AG20443 (cell line): ENCODE measurements around the gene RABGGTB.
"Not testable (repeated sequence)": the region's sequence is repeated elsewhere in the genome, so short reads cannot be mapped to it uniquely, and the experiment has no call there.

Source experiments
- DNase-seq: peaks from one replicate; pipeline ENCODE4 v3.0.0; 2012; ENCODE audit warnings: low spot score, mixed read lengths

The RABGGTB gene

GRCh38 chr1:75785983-75786853 lies at the start of gene RABGGTB:
TSS of gene RABGGTB (plus strand) at chr1:75786256. CDS start at chr1:75786272, 16 bp downstream.
- peak; percentile 99 for DNase-seq

- no peak for DNase-seq
Measured at GRCh38 chr1:75742047-75742625, 43.9 kb upstream of the RABGGTB start.

- no peak for DNase-seq
Measured at GRCh38 chr1:75745276-75745675, 40.8 kb upstream of the RABGGTB start.

- not testable (repeated sequence) for DNase-seq
Measured at GRCh38 chr1:75757210-75757609, 28.8 kb upstream of the RABGGTB start.

- not testable (repeated sequence) for DNase-seq
Measured at GRCh38 chr1:75758543-75758942, 27.5 kb upstream of the RABGGTB start.

DNA sequence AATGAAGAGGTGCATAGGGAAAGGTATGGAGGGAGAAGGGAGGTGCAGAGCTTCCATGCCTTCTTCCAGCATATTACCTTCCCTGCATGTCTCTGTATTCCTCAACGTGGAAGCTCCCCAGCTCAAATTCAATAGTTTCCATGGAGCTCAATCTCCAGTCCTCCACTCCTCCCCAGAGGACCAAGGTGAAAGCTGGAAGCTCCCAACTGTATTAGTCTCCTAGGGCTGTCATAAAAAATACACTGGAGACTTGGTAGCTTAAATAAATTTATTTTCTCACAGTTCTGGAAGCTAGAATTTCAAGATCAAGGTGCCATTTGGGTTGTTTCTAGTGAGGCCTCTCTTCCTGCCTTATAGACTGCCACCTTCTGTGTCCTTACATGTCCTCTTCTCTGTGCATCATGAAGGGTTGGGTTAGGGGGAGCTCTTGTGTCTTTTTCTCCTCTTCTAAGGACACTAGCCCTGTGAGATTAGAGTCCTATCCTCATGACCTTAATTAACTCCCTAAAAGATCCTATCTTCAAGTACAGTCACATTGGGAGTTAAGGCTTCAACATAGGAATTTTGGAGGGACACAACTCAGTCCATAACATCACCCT lies 21.9 kb upstream of the RABGGTB start:
- DNase-seq: no peak

- peak; percentile 63 for DNase-seq
Measured at GRCh38 chr1:75765697-75766355, 20.2 kb upstream of the RABGGTB start.

DNA sequence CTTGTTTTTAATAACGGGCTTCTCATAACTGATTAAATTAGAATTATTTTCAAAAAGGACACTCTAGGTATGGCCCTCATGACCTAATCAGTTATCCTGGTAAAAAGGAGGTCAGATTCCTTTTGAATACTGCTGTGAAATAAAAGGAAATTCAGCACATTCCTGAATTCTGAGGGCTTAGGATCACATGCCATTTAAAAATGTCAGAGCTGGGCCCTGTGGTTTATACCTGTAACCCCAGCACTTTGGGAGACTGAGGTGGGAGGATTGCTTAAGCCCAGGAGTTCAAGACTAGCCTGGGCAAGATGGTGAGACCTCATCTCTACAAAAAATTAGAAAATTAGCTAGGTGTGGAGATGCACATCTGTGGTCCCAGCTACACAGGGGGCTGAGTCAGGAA lies 18.0 kb upstream of the RABGGTB start:
- no peak for DNase-seq

DNA sequence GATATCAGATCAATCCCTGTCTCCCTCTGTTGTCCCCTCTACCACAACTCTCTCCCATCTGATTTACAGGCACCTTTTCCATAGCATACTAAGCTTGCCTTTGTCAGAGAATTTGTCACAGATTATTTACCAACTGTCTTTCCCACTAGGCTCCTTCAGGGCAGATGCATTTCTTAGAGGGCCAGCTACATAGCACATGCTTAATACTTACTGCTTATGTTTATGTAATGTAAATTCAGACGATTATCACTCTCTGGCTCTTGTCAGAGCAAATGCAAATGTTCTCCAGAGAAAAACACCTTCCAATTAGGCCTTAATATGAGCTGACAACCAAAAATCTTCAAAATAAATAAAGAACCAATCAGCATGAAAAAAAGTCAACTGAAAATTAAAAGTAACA lies 15.3 kb upstream of the RABGGTB start:
- DNase-seq: no peak

GRCh38 chr1:75771978-75772377 lies 14.1 kb upstream of the RABGGTB start:
- DNase-seq: no peak

DNA sequence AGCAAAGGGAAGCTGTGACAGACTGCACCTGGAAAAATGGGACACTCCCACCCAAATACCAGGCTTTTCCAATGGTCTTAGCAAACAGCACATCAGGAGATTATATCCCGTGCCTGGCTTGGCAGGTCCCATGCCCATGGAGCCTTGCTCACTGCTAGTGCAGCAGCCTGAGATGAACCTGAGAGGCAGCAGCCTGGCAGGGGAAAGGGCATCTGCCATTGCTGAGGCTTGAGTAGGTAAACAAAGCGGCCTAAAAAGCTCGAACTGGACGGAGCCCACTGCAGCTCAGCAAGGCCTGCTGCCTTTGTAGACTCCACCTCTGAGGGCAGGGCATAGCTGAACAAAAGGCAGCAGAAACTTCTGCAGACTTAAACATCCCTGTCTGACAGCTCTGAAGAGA lies 8.2 kb upstream of the RABGGTB start:
- not testable (repeated sequence) for DNase-seq

DNA sequence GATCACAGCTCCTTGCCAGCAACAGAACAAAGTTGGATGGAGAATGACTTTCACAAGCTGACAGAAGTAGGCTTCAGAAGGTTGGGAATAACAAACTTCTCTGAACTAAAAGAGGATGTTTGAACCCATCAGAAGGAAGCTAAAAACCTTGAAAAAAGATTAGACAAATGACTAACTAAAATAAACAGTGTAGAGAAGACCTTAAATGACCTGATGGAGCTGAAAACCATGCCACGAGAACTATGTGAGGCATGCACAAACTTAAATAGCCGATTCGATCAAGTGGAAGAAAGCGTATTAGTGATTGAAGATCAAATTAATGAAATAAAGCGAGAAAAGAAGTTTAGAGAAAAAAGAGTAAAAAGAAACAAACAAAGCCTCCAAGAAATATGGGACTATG lies 7.4 kb upstream of the RABGGTB start:
- not testable (repeated sequence) for DNase-seq

DNA sequence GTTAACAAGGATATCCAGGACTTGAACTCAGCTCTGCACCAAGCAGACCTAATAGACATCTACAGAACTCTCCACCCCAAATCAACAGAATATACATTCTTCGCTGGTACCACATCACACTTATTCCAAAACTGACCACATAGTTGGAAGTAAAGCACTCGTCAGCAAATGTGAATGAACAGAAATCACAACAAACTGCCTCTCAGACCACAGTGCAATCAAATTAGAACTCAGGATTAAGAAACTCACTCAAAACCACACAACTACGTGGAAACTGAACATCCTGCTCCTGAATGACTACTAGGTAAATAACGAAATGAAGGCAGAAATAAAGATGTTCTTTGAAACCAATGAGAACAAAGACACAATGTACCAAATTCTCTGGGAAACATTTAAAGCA lies 5.9 kb upstream of the RABGGTB start:
- not testable (repeated sequence) for DNase-seq

DNA sequence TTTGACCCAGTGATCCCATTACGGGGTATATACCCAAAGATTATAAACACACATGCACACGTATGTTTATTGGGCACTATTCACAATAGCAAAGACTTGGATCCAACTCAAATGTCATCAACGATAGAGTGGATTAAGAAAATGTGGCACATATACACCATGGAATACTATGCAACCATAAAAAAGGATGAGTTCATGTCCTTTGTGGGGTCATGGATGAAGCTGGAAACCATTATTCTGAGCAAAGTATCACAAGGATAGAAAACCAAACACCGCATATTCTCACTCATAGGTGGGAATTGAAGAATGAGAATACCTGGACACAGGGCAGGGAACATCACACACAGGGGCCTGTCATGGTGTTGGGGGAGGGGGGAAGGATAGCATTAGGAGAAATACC lies 2.1 kb upstream of the RABGGTB start:
- not testable (repeated sequence) for DNase-seq

- no peak for DNase-seq
Measured at GRCh38 chr1:75785320-75785982, 605 bp upstream of the RABGGTB start.

DNA sequence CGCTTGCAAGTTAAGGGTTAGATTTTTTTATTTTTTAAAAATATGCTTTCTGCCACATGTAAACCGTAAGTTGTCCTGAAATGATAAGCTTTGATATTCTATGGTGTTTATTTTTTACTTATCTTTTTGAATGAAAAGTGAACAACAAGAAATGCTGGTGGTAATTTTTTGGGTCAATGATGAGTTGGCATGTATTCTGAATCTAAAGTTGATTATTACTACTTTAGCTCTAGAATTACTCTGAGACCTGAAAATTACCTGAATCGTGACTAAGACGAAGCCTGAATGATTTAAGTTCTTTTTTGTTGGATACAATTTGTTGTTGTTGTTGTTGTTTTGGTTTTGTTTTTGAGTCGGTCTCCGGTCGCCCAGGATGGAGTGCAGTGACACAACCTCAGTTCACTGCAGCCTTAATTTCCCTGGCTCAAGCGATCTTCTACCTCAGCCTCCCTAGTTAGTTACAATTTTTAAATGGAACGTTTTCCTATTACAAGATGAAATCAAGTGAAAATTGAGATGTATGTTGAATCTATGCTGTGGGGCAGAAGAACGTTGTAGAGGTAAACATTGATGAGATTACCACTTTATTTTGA lies 941 bp downstream of the RABGGTB start:
- DNase-seq: no peak

- no peak for DNase-seq
Measured at GRCh38 chr1:75787524-75787923, 1.5 kb downstream of the RABGGTB start.

DNA sequence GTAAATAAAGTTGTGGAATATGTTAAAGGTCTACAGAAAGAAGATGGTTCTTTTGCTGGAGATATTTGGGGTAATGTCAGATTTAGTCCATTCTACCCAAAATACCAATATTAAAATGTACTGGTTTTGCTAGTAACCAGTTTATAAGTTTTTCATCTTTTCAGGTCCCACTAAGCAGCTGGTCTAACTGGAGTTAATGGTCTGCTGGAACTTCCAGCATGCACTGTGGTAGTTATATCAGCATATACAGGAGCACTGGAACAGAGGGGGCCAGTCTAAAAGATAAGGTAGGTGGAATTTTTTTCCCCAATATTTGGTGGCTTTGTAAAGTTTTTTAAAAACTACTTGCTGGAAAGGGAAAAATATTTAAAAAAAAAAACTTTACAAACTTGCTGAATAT lies 3.9 kb downstream of the RABGGTB start:
- DNase-seq: no peak

DNA sequence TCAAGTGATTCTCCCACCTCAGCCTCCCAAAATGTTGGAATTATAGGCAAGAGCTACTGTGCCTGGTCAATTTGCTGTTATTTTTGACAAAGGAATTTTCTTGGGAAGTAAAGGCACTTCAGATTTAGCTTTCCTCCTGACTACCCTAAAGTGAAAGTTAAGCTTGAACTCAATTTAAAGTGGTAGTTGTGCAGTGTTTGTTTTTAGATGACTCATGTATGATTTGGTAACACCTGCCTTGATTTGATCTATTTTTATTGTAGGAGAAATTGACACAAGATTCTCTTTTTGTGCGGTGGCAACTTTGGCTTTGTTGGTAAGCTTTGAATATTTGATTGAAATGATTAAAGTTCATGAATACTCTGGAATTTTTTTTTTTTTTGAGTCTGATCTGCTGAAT lies 5.0 kb downstream of the RABGGTB start:
- no peak for DNase-seq

DNA sequence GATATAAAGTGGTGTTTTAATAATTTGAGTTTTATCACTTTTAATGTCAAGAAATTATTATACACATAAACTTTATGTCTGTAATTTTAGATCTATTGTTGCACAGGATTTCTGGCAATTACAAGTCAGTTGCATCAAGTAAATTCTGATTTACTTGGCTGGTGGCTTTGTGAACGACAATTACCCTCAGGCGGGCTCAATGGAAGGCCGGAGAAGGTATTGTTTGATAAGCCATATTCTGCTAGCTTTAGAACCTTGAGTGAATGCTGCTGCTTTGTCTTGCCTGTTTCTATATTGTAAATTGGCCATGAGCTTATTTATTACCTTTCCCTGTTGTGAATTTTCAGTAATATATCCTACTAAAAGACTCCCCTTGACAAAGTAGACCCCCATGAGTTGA lies 6.0 kb downstream of the RABGGTB start:
- DNase-seq: no peak

DNA sequence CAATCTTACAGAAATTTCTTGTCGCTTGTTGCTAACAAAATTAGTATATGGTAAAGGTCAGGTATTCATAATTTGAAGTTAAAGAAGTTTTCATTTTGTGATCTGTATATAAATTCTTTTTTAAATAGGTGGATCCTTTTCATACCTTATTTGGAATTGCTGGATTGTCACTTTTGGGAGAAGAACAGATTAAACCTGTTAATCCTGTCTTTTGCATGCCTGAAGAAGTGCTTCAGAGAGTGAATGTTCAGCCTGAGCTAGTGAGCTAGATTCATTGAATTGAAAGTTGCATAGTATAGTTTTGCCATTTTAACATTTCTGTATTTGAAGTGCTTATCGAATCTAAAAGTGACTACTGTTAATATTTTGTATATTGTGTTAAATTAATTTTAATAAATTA lies 8.3 kb downstream of the RABGGTB start:
- no peak for DNase-seq
